Measurements from ENCODE around the gene WBP2.

- TF ChIP-seq ZNF354B (CRISPR knock-in tag; IDR thresholded peaks at IDR 0.05) (no peak), TFDP1 (CRISPR knock-in tag; IDR thresholded peaks at IDR 0.05; ENCODE audit: borderline replicate concordance) (no peak), CTCF (CRISPR knock-in tag; IDR thresholded peaks at IDR 0.05) (no peak), FOXP1 (IDR thresholded peaks at IDR 0.05) (no peak), FOXP1 (CRISPR knock-in tag; IDR thresholded peaks at IDR 0.05) (no peak), KLF16 (CRISPR knock-in tag; IDR thresholded peaks at IDR 0.05) (no peak), ZFP37 (CRISPR knock-in tag; IDR thresholded peaks at IDR 0.05; ENCODE audit: borderline replicate concordance) (no peak), KAT2B (IDR thresholded peaks at IDR 0.05; ENCODE audit: borderline replicate concordance, low read depth, low read length) (no peak), SKI (IDR thresholded peaks at IDR 0.05; ENCODE audit: partially characterized antibody) (no peak), USF2 (IDR thresholded peaks at IDR 0.05; ENCODE audit: low read depth, low read length) (no peak), USF2 (CRISPR knock-in tag; IDR thresholded peaks at IDR 0.05; ENCODE audit: borderline replicate concordance) (no peak)
Measured at GRCh38 chr17:75902406-75902805, 47.3 kb upstream of the WBP2 start.

All from HepG2 (cell line).